K562 (cell line): ENCODE results near the gene CDCA7L. TPM values are rescaled to one million over a fixed set of nuclear protein-coding genes. Genes with fewer than 3 reads are reported as not detected.

Source experiments
- ARID4B ChIP-seq: sonication (generic); formaldehyde crosslinking; IDR thresholded peaks from 2 replicates; pipeline ENCODE4 v1.8.0; 2022; ENCODE audit warnings: mild to moderate bottlenecking, missing genetic modification reagents
- CHD2 ChIP-seq: IDR thresholded peaks from 2 replicates; pipeline ENCODE4 v1.6.1; 2011; ENCODE audit warnings: low read depth, low read length
- ELK3 ChIP-seq: fragments of 450-650 bp; formaldehyde crosslinking; IDR thresholded peaks from 2 replicates; pipeline ENCODE4 v1.4.0; 2020; ENCODE audit warnings: mild to moderate bottlenecking
- EWSR1 ChIP-seq: fragments of 450-650 bp; IDR thresholded peaks from 2 replicates; pipeline ENCODE4 v1.6.1; 2018; ENCODE audit warnings: borderline replicate concordance, mild to moderate bottlenecking, low read depth, moderate library complexity; ENCODE audit not compliant: partially characterized antibody
- FOXP1 ChIP-seq: sonication (generic); formaldehyde crosslinking; IDR thresholded peaks from 2 replicates; pipeline ENCODE4 v1.8.0; 2022; ENCODE audit warnings: mild to moderate bottlenecking, missing genetic modification reagents
- KLF16 ChIP-seq: IDR thresholded peaks from 2 replicates; pipeline ENCODE4 v1.6.1; 2016; ENCODE audit warnings: antibody characterized with exemption
- NFRKB ChIP-seq: fragments of 450-650 bp; IDR thresholded peaks from 2 replicates; pipeline ENCODE4 v1.6.1; 2016; ENCODE audit warnings: low read depth
- NR2F6 ChIP-seq: fragments of 450-650 bp; formaldehyde crosslinking; IDR thresholded peaks from 2 replicates; pipeline ENCODE4 v1.4.0; 2020; ENCODE audit warnings: mild to moderate bottlenecking
- NR3C1 ChIP-seq: sonication (generic); formaldehyde crosslinking; IDR thresholded peaks from 2 replicates; pipeline ENCODE4 v1.8.1; 2022; ENCODE audit warnings: missing genetic modification reagents
- TCFL5 ChIP-seq: fragments of 250-450 bp; sonication (Bioruptor Pico); conservative IDR thresholded peaks from 2 replicates; pipeline ENCODE4 v1.6.1; 2021; ENCODE audit warnings: mild to moderate bottlenecking, moderate library complexity, matching md5 sums
- ZNF444 ChIP-seq: fragments of 250-450 bp; sonication (Bioruptor Pico); IDR thresholded peaks from 2 replicates; pipeline ENCODE4 v1.4.0; 2020; ENCODE audit warnings: mild to moderate bottlenecking, moderate library complexity
- polyA plus RNA-seq, 8 experiments: library from polyadenylated mRNA; depleted of rRNA in 4 of 8; stranded (reverse) in 5 of 8; unstranded in 3 of 8; fragments of >200 nt; fragmentation: Nextera tagmentation in 2 of 8; fragmentation: Illumina TruSeq in 1 of 8; extraction: Ambion mirVana in 2 of 8; extraction: Trizol in 1 of 8; gene quantifications; 2 replicates each; pipeline versions ENCODE4 v1.2.1 to v1.2.3, GENCODE V29; 2011 to 2014; ENCODE audit warnings: inconsistent platforms in 1 of 8, missing spikeins in 1 of 8
- total RNA-seq, 7 experiments: library from RNA; depleted of rRNA in 6 of 7; stranded (reverse); fragments of >200 nt in 6 of 7; fragmentation: Illumina TruSeq in 2 of 7; extraction: Trizol in 2 of 7; gene quantifications; 2 replicates each; pipeline versions ENCODE4 v1.2.1 to v1.2.3, GENCODE V29; 2011 to 2021; ENCODE audit warnings: low replicate concordance in 1 of 7

Gene CDCA7L
- total and polyA plus RNA-seq, 9 of the 15 experiments (the other 6 are each of a cell fraction or from before 2014, with no cell fraction given) = 1.9 to 32.4 (median 3.1) TPM

- TF ChIP-seq ARID4B (no peak), CHD2 (no peak), EWSR1 (no peak), NR2F6 (CRISPR knock-in tag) (no peak), FOXP1 (no peak), NR3C1 (CRISPR knock-in tag) (no peak), KLF16 (no peak), NFRKB (no peak), TCFL5 (CRISPR knock-in tag) (no peak), ZNF444 (CRISPR knock-in tag) (no peak), ELK3 (no peak)
Observed at GRCh38 chr7:21886396-21886795, 59.3 kb downstream of the CDCA7L start (continued).
